ENCODE data around the gene ITGA1. TPM values are rescaled to one million over a fixed set of nuclear protein-coding genes. Genes with fewer than 3 reads are reported as not detected.

Gene ITGA1
- polyA plus RNA-seq, 3 donors, result 0.33 to 0.89 (median 0.79) TPM

- Mint-ChIP-seq H3K9me3 (no peaks in the 10 kb centered on the region), H3K4me1 (peaks cover 11% of the 10 kb centered on the region), H3K27me3 (ENCODE audit: low read depth in 3 of 3) (no peaks in the 10 kb centered on the region), H3K36me3 (no peaks in the 10 kb centered on the region), H3K4me3 (no peak overlapping the region), H3K27ac (no peak overlapping the region)
- WGBS (ENCODE audit: insufficient coverage), result 100% methylated on average over 1 of the region's 5 CpGs
- Histone ChIP-seq H3K4me2 (replicated peaks; ENCODE audit: extremely low read depth, low read length, poor library complexity, severe bottlenecking) (no peak overlapping the region), H4K20me1 (ENCODE audit: insufficient read depth, low read length) (no peaks in the 10 kb centered on the region), H3K27me3 (ENCODE audit: control insufficient read depth in 2 of 2, insufficient read depth in 2 of 2, low read length in 2 of 2) (no peaks in the 10 kb centered on the region), H3K9me3 (replicated peaks in 1 of 2; ENCODE audit: control insufficient read depth in 1 of 2, insufficient read depth in 1 of 2, low read length in 2 of 2) (no peaks in the 10 kb centered on the region), H3K36me3 (replicated peaks in 1 of 2; ENCODE audit: control insufficient read depth in 1 of 2, insufficient read depth in 2 of 2, low read length in 2 of 2) (no peaks in the 10 kb centered on the region), H2AFZ (ENCODE audit: insufficient read depth, low read depth, low read length, poor library complexity, severe bottlenecking) (no peak overlapping the region), H3K4me1 (ENCODE audit: control insufficient read depth in 1 of 2, insufficient read depth in 2 of 2, low read length in 2 of 2) (peaks cover 5% of the 10 kb centered on the region in 2 donors), H3K9ac (ENCODE audit: insufficient read depth, low read length, poor library complexity, severe bottlenecking) (no peak overlapping the region), H3K27ac (ENCODE audit: low read depth in 1 of 2, low read length in 2 of 2) (no peak overlapping the region), H3K4me3 (replicated peaks in 1 of 3; ENCODE audit: low read depth in 2 of 3, low read length in 3 of 3) (no peak overlapping the region), H3K79me2 (ENCODE audit: insufficient read depth, low read length) (no peaks in the 10 kb centered on the region)
- intact Hi-C loops (cut with micrococcal nuclease), result no loop called here
- no peak for DNase-seq
- TF ChIP-seq CTCF (IDR thresholded peaks at IDR 0.05), result no peak
These were observed 73.7 kb downstream of the ITGA1 start for GRCh38 chr5:52861368-52861767.

DNA sequence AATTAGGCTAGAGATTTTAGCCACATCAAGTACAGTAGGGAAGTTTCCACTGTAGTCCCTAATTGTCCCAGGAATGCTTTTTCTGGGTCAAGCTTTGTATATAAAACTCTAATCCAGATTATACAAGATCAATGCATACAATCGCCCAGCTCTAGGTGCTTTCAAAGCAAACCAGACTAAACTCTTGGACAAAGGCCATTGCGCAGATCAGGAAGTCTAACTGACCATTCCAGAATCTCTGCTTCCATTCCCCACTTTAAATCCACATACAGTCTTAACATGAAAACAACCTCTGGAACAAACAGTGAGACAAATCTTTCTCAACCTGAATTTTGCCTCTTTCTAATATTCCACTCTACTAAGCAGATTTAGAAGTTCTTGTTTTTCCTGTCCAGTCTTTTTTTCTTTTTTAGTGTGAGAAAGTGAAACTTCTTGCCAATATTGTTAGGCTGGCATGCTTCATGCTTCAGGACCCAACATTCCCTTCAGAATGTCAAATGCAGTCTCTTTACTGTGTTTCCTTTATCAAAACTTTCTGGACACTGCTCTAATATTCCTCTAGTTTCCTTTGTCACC is 76.1 kb downstream of the ITGA1 start:
- Histone ChIP-seq H3K27me3 (ENCODE audit: control insufficient read depth in 2 of 2, insufficient read depth in 2 of 2, low read length in 2 of 2) (no peaks in the 10 kb centered on the region), H3K27ac (ENCODE audit: low read depth in 1 of 2, low read length in 2 of 2) (no peak overlapping the region), H3K9me3 (replicated peaks in 1 of 2; ENCODE audit: control insufficient read depth in 1 of 2, insufficient read depth in 1 of 2, low read length in 2 of 2) (no peaks in the 10 kb centered on the region), H3K9ac (ENCODE audit: insufficient read depth, low read length, poor library complexity, severe bottlenecking) (no peak overlapping the region), H3K4me3 (replicated peaks in 1 of 3; ENCODE audit: low read depth in 2 of 3, low read length in 3 of 3) (no peak overlapping the region), H3K4me1 (ENCODE audit: control insufficient read depth in 1 of 2, insufficient read depth in 2 of 2, low read length in 2 of 2) (peaks cover 0 to 4% of the 10 kb centered on the region in 2 donors), H4K20me1 (ENCODE audit: insufficient read depth, low read length) (no peaks in the 10 kb centered on the region), H3K36me3 (replicated peaks in 1 of 2; ENCODE audit: control insufficient read depth in 1 of 2, insufficient read depth in 2 of 2, low read length in 2 of 2) (no peaks in the 10 kb centered on the region), H2AFZ (ENCODE audit: insufficient read depth, low read depth, low read length, poor library complexity, severe bottlenecking) (peak overlapping the region; percentile 47), H3K4me2 (replicated peaks; ENCODE audit: extremely low read depth, low read length, poor library complexity, severe bottlenecking) (no peak overlapping the region), H3K79me2 (ENCODE audit: insufficient read depth, low read length) (no peaks in the 10 kb centered on the region)
- no peaks in the 10 kb centered on the region for H3K36me3 Mint-ChIP-seq
- peaks cover 11% of the 10 kb centered on the region for H3K4me1 Mint-ChIP-seq
- H3K27ac Mint-ChIP-seq, result no peak overlapping the region
- TF ChIP-seq CTCF (IDR thresholded peaks at IDR 0.05), result no peak
- H3K4me3 Mint-ChIP-seq, result no peak overlapping the region
- H3K27me3 Mint-ChIP-seq (ENCODE audit: low read depth in 3 of 3), result peaks cover 0 to 6% (median 0%) of the 10 kb centered on the region in 3 donors
- no peaks in the 10 kb centered on the region for H3K9me3 Mint-ChIP-seq
- DNase-seq, result no peak
- 90% methylated on average over 2 of the region's 2 CpGs for WGBS (ENCODE audit: insufficient coverage)
- intact Hi-C loops (cut with micrococcal nuclease), result no loop called here

All from CD14-positive monocyte (primary cell).